ENCODE measurements around the gene TATDN2.

TATDN2 gene

GRCh38 chr3:10233988-10234387 lies 14.3 kb upstream of the TATDN2 start:
- H3K27ac Mint-ChIP-seq: no peak overlapping the region
- no peak overlapping the region for H3K4me3 Mint-ChIP-seq
- no peaks in the 10 kb centered on the region for H3K9me3 Mint-ChIP-seq
- H3K36me3 Mint-ChIP-seq (ENCODE audit: low read depth): no peaks in the 10 kb centered on the region
- H3K27me3 Mint-ChIP-seq (ENCODE audit: low read depth): no peaks in the 10 kb centered on the region
- no peaks in the 10 kb centered on the region for H3K4me1 Mint-ChIP-seq
- no peak for TF ChIP-seq CTCF (IDR thresholded peaks at IDR 0.05; ENCODE audit: unreplicated experiment in 3 of 3)

- H3K4me1 Mint-ChIP-seq: no peaks in the 10 kb centered on the region
- no peak overlapping the region for H3K27ac Mint-ChIP-seq
- no peak for TF ChIP-seq CTCF (IDR thresholded peaks at IDR 0.05; ENCODE audit: unreplicated experiment in 3 of 3)
- H3K9me3 Mint-ChIP-seq: no peaks in the 10 kb centered on the region
- no peak overlapping the region for H3K4me3 Mint-ChIP-seq
- no peaks in the 10 kb centered on the region for H3K27me3 Mint-ChIP-seq (ENCODE audit: low read depth)
- no peaks in the 10 kb centered on the region for H3K36me3 Mint-ChIP-seq (ENCODE audit: low read depth)
Observed at GRCh38 chr3:10234526-10235230, 13.6 kb upstream of the TATDN2 start.

GRCh38 chr3:10235551-10235950 lies 12.7 kb upstream of the TATDN2 start:
- Mint-ChIP-seq H3K27me3 (ENCODE audit: low read depth) (no peaks in the 10 kb centered on the region), H3K4me1 (no peaks in the 10 kb centered on the region), H3K27ac (no peak overlapping the region), H3K9me3 (no peaks in the 10 kb centered on the region), H3K36me3 (ENCODE audit: low read depth) (no peaks in the 10 kb centered on the region), H3K4me3 (no peak overlapping the region)
- no peak for TF ChIP-seq CTCF (IDR thresholded peaks at IDR 0.05; ENCODE audit: unreplicated experiment in 3 of 3)

GRCh38 chr3:10238345-10239183 lies 9.7 kb upstream of the TATDN2 start:
- H3K36me3 Mint-ChIP-seq (ENCODE audit: low read depth): no peaks in the 10 kb centered on the region
- peaks cover 9% of the 10 kb centered on the region for H3K4me1 Mint-ChIP-seq
- H3K27me3 Mint-ChIP-seq (ENCODE audit: low read depth): no peaks in the 10 kb centered on the region
- no peak overlapping the region for H3K27ac Mint-ChIP-seq
- H3K9me3 Mint-ChIP-seq: no peaks in the 10 kb centered on the region
- TF ChIP-seq CTCF (IDR thresholded peaks at IDR 0.05; ENCODE audit: unreplicated experiment in 3 of 3): no peak
- no peak overlapping the region for H3K4me3 Mint-ChIP-seq

GRCh38 chr3:10240799-10241198 lies 7.5 kb upstream of the TATDN2 start:
- Mint-ChIP-seq H3K9me3 (no peaks in the 10 kb centered on the region), H3K27me3 (ENCODE audit: low read depth) (no peaks in the 10 kb centered on the region), H3K4me1 (peaks cover 9% of the 10 kb centered on the region), H3K27ac (no peak overlapping the region), H3K4me3 (no peak overlapping the region), H3K36me3 (ENCODE audit: low read depth) (no peaks in the 10 kb centered on the region)
- TF ChIP-seq CTCF (IDR thresholded peaks at IDR 0.05; ENCODE audit: unreplicated experiment in 3 of 3): no peak

Data from nephron (organoid).